Stimulated activated CD8-positive, alpha-beta memory T cell treated with anti-CD3 and anti-CD28 coated beads, Interleukin-7, amount 100 ng/mL, for 48 hours (primary cell): ENCODE measurements around the gene FBXL20.

Source experiments
- DNase-seq, 2 donors: peaks; one replicate each; pipeline ENCODE4 v3.0.0-alpha.2; 2020; ENCODE audit warnings: low read depth in 1 of 2; ENCODE audit errors: extremely low read depth in 1 of 2

The FBXL20 gene

GRCh38 chr17:39208893-39209292 lies 192.5 kb downstream of the FBXL20 start:
- DNase-seq = no peak

- DNase-seq = no peak
Measured at GRCh38 chr17:39208136-39208535, 193.3 kb downstream of the FBXL20 start.

- DNase-seq = no peak
Measured at GRCh38 chr17:39205112-39205526, 196.3 kb downstream of the FBXL20 start.

GRCh38 chr17:39204245-39204644 lies 197.2 kb downstream of the FBXL20 start:
- DNase-seq = no peak
